NCI-H226 (cell line): ENCODE results near the gene B3GNT9.
A peak's percentile ranks its signal among the peaks of the same experiment; 100 is the strongest.

ENCODE experiments used
- DNase-seq: peaks from one replicate; pipeline ENCODE4 v3.0.0-alpha.2; 2015

B3GNT9 gene

GRCh38 chr16:67184995-67185650 lies 34.3 kb upstream of the B3GNT9 start:
- DNase-seq = peak; percentile 84

- no peak for DNase-seq
These were observed 33.7 kb upstream of the B3GNT9 start for GRCh38 chr16:67184453-67184994.

GRCh38 chr16:67183627-67184452 lies 33.0 kb upstream of the B3GNT9 start, which contains the start of gene MATCAP1:
Gene MATCAP1 (minus strand): TSS chr16:67183963. CDS start chr16:67180610, 3,353 bp downstream.
- peak; percentile 91 for DNase-seq

- DNase-seq = no peak
These were observed 32.5 kb upstream of the B3GNT9 start for GRCh38 chr16:67183284-67183626.

- DNase-seq = no peak
These were observed 31.5 kb upstream of the B3GNT9 start for GRCh38 chr16:67182288-67182687.

GRCh38 chr16:67181346-67181745 lies 30.5 kb upstream of the B3GNT9 start:
- peak; percentile 82 for DNase-seq

GRCh38 chr16:67180166-67180565 lies 29.4 kb upstream of the B3GNT9 start:
- DNase-seq = no peak

- DNase-seq = no peak
These were observed 28.8 kb upstream of the B3GNT9 start for GRCh38 chr16:67179421-67180080.

GRCh38 chr16:67177743-67178699 lies 27.2 kb upstream of the B3GNT9 start:
- no peak for DNase-seq

GRCh38 chr16:67176662-67177061 lies 25.9 kb upstream of the B3GNT9 start:
- DNase-seq = no peak

- DNase-seq = no peak
These were observed 24.0 kb upstream of the B3GNT9 start for GRCh38 chr16:67174706-67175231.

GRCh38 chr16:67173808-67174705 lies 23.3 kb upstream of the B3GNT9 start:
- DNase-seq = peak; percentile 95

- DNase-seq = no peak
These were observed 22.5 kb upstream of the B3GNT9 start for GRCh38 chr16:67173323-67173722.

- DNase-seq = no peak
These were observed 20.3 kb upstream of the B3GNT9 start for GRCh38 chr16:67170949-67171649.

GRCh38 chr16:67170168-67170948 lies 19.6 kb upstream of the B3GNT9 start, which contains the start of gene NOL3:
Gene NOL3 (plus strand): TSS chr16:67170538.
- DNase-seq = peak; percentile 67

- no peak for DNase-seq
These were observed 18.9 kb upstream of the B3GNT9 start for GRCh38 chr16:67169642-67170167.

GRCh38 chr16:67169011-67169451 lies 18.2 kb upstream of the B3GNT9 start:
- no peak for DNase-seq

GRCh38 chr16:67167588-67167987 lies 16.8 kb upstream of the B3GNT9 start:
- no peak for DNase-seq

- no peak for DNase-seq
These were observed 15.9 kb upstream of the B3GNT9 start for GRCh38 chr16:67166598-67167168.
